ENCODE measurements around the gene THOC6. TPM values are rescaled to one million over a fixed set of nuclear protein-coding genes. Genes with fewer than 3 reads are reported as not detected.

The THOC6 gene
- total and polyA plus RNA-seq, 9 of the 15 experiments (the other 6 are each of a cell fraction or from before 2014, with no cell fraction given), result 2.5 to 65.4 (median 42.3) TPM

GRCh38 chr16:3007059-3007956 lies 16.5 kb upstream of the THOC6 start (continued):
- TF ChIP-seq HDAC6 (IDR thresholded peaks at IDR 0.05; ENCODE audit: low read depth, low read length) (no peak), SMARCA4 (IDR thresholded peaks at IDR 0.05) (0 out of 2 replicates have a peak, but pooled peaks have one; percentile 28), NCOA2 (IDR thresholded peaks at IDR 0.05; ENCODE audit: partially characterized antibody in 2 of 2) (no peak), CBFA2T2 (conservative IDR thresholded peaks at IDR 0.05) (0 out of 2 replicates have a peak, but pooled peaks have one; percentile 25), TRIM24 (IDR thresholded peaks at IDR 0.05) (no peak), FOXM1 (IDR thresholded peaks at IDR 0.05; ENCODE audit: low read depth) (peak; percentile 52; the same call in 1 of the 2 replicates), FOXM1 (CRISPR knock-in tag; IDR thresholded peaks at IDR 0.05; ENCODE audit: low read depth) (no peak), MTA3 (IDR thresholded peaks at IDR 0.05; ENCODE audit: borderline replicate concordance) (0 out of 2 replicates have a peak, but pooled peaks have one; percentile 43), KLF13 (tag; IDR thresholded peaks at IDR 0.05; ENCODE audit: borderline replicate concordance, low read depth) (0 out of 2 replicates have a peak, but pooled peaks have one; percentile 4), CREB3 (tag; conservative IDR thresholded peaks at IDR 0.05; ENCODE audit: low read depth) (peak; percentile 8; the same call in 1 of the 2 replicates), ARID4B (CRISPR knock-in tag; IDR thresholded peaks at IDR 0.05) (peak; percentile 23; the same call in 1 of the 2 replicates), RAD21 (CRISPR knock-in tag; conservative IDR thresholded peaks at IDR 0.05 in 1 of 2, IDR thresholded peaks at IDR 0.05 in 1 of 2) (0 out of 4 replicates have a peak, but pooled peaks of 1 of the 2 experiments have one; percentile 10), ZNF717 (CRISPR knock-in tag; IDR thresholded peaks at IDR 0.05) (0 out of 2 replicates have a peak, but pooled peaks have one; percentile 20), RBM39 (optimal IDR thresholded peaks at IDR 0.05; ENCODE audit: low read depth, low read length) (no peak), GABPA (tag; conservative IDR thresholded peaks at IDR 0.05; ENCODE audit: low read depth) (0 out of 2 replicates have a peak, but pooled peaks have one; percentile 28), KHSRP (IDR thresholded peaks at IDR 0.05) (no peak), AFF4 (CRISPR knock-in tag; IDR thresholded peaks at IDR 0.05) (0 out of 2 replicates have a peak, but pooled peaks have one; percentile 65), DACH1 (IDR thresholded peaks at IDR 0.05; ENCODE audit: partially characterized antibody) (peak; percentile 42)

All from K562 (cell line).